ENCODE results near the gene KAT2B.

Gene KAT2B

DNA sequence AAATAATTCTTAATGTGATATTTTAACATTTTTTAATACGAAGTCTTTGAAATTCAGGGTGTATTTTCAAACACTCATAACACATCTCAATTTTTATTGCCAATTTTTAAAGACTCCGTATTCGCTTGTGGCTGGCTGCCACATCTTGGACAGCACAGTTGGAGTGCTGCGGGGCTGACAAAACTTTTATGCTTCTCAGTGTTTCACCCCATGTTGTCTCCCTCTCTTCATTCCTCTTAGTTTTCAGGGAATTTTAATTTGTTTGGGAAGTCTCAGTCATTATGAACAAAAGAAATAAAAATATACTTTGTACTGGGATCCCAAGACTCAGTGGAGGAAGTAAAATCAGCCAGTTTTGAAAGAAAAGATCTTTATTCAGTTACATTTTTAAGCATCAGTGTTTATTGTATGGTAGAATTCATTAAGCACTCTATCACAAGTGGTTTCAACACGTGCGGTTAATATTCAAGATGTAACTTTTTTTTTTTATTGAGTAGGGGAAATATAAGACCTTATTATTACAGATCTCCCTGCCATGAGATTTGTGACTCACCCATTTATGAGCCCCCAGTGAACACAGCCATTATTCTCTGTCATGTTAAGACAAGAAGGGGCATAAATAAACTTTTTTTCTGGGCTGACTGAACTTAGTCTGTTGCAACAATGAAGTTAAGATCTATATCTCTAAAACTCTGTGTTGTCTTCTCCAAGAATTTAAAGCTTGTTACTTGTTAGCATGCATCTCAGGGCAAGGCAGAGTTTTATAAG, 26.8 kb downstream of the KAT2B start:
- no peak for DNase-seq

DNA sequence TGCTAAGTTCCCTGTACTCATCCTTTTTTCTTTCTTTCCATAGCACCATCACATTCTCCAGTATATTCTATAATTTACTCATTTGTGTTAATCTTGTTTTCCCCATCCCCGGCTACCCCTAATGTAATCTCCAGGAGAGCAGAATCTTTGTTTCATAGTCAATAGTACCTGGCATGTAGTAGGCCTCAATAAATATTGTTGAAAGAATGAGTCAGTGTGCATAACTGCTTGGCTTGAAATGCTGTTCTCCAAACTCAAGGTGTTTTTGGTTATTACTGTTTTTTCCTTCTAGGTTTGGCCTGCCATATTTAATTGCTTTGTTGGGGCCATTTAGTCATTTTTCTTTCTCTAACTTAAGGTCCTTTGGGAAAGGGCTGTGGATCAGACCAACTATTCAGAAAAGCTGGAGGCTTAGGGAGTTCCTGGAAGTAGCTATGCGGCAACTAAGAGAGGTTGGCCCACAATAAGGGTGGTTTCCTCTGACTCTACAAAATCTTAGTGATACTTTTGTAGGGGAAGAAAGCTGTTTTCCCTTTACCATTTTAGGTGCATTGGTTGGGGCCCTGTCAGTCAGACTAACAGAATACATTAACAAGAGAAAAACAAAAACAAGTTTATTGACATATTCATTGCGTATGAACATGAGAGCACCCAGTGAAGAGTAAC, 28.4 kb downstream of the KAT2B start:
- DNase-seq, result no peak

DNA sequence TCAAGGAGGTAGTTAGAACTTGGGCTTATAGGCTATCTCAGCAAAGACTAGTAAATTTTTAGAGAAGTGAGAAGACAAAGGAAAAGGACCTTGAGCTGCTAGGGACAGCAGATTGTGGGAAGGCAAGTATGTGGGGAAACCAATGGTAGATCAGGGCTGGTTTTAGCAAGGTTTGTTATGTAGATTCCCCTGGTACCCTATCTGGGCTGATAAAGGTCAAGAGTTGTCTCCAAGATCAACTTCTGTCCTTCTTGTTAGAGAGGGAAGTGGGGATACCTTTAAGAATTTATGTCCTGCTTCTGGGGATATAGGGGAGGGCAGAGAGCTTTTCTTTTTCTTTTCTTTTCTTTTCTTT, 28.9 kb downstream of the KAT2B start:
- no peak for DNase-seq

DNA sequence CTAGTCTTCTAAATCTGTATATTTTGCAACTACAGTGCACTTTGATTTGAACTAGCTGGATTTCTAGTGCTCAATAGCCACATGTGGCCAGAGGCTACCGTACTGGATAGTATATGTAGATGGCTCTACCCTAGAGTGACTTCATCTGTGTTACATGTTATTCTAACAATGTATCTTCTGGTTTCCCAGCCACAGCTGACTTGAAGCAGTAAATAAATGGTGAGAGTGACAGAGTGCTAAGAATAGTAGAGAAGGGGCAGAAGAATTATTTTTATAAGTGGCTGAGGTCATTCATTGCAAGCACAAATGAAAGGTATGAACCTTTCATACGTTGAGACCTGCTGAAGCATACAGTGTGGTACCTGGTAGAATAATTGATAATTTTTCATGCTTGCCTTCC, 30.9 kb downstream of the KAT2B start:
- no peak for DNase-seq

DNA sequence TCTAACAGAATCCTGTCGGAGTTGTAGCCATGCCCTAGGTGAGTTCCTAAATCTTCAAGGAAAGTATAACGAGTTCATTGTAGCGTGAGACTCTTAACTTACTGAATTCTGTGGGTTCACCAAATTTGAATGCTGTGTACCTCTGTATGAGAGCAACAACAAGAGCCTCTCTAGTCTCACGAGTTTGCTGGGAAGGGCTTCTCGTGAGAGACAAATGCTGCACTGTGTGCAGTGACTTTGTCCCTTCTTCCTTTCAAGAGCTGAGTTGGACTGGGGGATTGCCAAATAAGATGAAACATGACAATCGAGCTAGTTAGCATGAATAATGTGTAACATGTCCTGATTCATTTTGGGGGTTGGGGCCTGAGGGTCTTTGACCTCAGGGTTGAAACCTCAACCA, 32.2 kb downstream of the KAT2B start:
- DNase-seq, result no peak

DNA sequence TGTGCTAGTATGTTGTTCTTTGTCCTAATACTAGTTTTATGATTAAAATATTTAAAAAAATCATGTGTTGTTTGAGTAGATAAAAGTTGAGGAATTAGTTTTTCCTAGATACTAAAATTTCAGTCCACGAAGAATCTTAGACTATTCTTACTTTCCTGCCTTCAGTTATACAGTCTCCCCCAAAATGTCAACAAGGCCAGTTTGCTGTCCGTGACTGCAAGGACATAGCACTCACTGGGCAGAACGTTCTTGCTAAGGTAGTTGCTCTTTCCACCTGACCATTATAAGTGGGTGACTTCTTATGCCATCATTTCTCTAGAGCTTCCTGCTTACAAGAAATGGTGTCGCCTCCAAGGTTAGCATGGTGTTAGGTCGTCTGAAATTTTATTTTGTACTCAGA, 32.8 kb downstream of the KAT2B start:
- no peak for DNase-seq

DNA sequence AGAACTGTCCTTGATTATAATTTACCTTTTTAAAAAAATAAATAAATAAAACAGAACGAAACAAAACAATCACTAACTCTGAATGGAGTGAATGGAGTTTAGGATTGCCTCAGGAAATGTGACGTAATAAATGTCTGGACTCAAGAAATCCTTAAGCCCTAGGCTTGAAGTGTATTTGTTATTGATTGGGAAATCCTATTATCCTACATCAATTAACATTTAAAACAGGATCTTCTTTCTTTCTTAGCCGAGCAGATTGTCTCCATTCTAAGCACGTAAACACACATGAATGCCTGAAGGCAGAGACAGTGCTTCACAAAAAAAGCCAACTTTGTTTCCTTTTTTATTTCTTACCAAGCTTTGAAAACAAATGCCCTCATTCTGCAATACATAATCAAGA, 33.4 kb downstream of the KAT2B start:
- no peak for DNase-seq

DNA sequence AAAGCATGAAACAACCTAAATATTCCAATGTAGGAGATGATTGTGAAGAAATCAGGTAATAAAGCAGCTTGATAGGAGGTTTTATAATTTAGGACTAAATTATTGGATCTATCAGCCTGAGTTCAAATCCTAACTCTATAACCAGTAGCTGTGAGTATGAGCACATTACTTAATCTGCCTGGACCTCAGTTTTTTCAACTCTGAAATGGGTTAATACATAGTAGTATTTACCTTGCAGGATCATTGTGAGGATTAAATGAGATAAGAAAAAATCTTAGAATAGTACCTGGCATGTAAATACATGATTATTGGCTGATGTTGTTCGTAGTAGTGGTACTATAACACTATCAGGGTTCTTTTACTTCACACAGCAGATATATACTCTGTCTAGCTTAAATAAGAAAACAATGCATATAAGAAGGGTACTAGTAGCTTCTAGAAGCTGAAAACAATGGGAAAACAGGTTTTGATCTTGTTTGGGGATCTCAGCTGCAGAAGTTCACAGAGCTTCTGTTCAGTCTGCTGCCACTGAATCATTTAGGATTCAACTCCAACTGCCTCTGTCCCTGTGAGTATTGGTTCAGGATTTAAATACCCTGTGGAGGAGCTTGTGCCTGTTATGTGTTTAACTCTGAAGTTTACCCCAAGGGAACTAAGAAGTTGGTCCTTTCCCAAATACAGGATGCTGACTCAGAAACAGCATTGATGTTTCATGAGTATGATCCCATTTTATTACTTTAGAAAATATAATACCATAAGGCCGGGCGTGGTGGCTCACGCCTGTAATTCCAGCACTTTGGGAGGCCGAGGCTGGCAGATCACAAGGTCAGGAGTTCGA, 34.2 kb downstream of the KAT2B start:
- DNase-seq, result no peak

DNA sequence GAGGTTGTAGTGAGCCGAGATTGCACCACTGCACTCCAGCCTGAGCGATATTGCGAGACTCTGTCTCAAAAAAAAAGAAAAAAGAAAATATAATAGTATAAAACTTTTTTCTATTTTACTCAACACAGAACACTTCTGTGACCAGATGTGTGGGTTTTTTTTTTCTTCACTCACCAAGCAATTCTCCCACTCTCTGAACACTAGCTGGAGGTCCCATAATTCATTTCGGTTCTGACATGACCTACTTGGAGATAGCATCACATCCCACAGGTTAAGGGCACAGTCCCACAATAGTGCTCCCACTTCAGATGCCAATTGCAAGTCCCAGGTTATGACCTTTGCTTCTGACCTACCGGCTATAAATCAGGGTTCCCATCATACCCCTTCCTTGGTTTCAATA, 35.0 kb downstream of the KAT2B start:
- DNase-seq, result no peak

DNA sequence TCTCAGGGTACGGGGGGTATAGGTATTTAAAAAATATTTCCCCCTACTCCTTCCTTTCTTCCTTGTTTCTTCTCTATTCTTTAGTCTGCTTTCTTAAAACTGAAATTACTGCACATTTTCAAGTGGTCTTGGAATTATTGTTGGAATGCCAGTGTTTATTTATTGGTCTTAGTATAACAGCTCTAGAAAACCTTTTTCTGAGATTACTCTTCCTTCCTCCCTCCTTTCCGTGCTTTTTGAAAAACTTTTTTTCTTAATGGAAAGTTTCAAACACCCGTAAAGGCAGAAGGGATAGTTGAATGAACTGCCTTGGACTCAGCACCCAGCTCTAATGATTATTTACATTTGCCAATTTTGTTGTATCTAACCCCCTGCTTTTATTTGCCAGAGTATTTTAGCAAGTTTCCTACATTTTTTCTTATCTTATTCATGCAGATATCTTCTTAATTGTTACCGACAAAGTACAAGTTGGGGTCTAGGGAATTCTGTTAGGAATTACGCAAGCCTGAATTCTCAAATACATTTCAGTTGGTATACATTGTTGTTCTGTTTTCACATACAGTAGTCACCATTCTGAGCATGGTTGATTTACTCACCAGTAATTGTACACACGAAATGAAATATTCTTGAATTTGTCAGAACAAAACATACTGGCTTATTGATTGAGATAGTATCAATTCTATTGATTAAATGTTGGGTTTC, 36.2 kb downstream of the KAT2B start:
- no peak for DNase-seq

DNA sequence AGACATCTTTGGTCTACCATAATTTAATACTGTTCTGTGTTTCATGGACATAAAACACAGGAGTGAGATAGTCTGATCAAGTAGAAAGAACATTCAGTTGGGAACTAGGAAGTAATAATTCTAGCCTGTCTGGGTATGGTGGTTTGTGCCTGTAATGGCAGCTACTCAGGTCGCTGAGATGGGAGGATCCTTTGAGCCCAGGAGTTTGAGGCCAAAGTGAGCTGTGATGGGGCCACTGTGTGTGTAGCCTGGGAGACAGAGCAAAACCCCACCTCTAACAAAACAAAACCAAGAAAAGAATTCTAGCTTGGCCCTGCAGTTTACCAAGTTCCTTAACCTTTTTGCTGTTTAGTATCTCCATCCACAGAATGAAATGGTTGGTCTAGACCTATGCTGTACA, 36.8 kb downstream of the KAT2B start:
- DNase-seq, result no peak

DNA sequence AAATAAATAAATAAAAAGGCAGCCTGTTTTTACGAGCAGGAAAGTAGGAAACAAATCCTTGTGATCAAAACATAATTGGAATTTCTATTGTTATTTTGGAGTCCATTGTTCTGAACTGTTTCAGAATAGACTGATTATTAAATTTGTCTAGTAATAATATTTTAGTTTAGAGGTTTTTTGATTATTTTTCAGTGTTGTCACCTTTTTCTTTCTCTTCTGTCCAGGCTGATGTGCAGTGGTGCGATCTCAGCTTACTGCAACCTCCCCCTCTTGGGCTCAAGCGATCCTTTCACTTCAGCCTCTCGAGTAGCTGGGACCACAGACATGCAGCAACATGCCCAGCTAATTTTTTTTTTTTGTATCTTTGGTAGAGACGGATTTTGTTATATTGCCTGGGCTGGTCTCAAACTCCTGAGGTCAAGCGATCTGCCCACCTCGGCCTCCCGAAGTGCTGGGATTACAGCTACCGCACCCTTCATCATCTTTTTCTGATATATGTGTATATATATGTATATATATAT, 38.0 kb downstream of the KAT2B start:
- DNase-seq, result no peak

DNA sequence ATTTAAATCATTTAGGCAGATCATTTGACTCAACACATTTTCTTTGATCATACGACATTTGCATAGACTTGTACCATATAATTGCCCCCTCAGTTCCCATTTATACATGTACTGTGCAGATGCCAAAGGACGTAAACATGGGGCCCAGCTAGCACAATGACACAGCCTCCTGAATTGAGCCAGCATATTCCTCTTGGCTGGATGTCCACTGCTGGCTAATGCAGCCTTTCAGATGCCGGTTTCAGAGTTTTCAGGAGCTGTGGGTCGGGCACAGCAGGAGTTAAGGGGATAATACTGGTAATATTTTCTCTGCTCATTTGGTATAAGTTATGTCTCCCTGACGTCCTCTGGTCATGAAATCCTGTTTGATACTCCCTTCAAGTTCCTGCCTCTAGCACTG, 39.4 kb downstream of the KAT2B start:
- no peak for DNase-seq

DNA sequence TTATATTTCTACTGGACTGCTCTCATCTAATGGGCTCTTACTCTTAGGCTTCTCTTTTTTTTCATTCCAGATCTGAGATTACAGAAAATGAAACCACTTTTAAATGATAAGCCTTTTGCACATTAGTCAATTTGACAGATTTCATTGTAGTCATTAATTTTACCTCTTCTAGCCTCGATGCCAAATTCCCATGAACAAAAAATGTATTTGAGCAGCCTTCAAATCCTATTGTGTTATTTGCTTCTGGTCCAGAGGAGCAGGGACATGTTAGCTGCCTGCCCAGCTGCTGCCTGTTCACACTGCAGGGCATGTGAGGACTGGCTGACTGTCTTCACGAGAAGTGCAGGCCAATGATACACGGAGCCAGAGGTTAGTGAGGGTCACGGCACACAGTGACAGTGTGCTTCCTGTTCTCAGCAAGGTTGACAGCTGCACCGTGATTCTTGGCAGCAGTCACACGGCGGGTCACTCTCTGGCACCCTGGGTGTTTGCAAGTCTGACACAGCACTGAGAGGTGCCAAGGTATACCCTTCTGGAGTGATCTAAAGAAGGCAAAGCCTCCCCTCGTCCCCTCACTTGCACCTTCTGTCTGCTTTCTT, 40.8 kb downstream of the KAT2B start:
- peak; percentile 43 for DNase-seq

DNA sequence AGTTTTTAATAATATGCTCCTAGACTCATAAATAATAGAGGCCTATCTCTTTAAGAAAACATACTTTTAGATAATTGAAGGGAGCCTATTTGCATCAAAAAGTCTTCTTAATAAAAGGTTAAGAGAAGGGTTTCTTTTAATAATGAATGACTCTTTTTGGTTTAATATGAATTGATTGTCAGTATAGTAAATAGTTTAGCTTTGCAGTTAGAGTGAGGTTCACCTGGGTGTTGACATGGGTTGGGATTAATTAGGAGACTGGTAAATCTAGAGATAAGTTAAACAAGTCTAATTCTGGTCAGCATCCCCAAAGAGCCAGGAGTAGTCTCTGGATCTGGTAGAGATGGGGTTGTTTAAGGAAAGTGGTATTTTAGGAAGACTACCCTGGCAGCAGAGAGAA, 43.0 kb downstream of the KAT2B start:
- no peak for DNase-seq

DNA sequence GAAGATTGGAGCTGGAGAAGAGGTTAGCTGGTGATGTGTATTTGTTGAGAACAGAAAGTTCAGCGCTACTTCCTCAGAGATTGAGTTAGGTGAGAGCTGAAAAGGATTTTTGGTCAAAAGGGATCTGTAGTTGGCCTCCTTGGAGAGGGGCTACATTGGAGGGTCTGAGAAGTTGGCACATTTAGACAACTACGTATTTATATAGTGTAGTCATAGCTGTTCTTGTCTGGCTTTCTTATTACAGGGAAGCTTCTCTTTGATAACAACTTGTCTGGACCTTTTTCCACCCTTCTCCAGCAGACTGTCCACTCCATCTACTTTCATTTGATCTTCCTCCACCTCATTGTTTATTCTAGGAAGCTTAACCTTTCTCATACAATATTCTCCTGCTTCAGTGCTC, 43.7 kb downstream of the KAT2B start:
- DNase-seq, result no peak

DNA sequence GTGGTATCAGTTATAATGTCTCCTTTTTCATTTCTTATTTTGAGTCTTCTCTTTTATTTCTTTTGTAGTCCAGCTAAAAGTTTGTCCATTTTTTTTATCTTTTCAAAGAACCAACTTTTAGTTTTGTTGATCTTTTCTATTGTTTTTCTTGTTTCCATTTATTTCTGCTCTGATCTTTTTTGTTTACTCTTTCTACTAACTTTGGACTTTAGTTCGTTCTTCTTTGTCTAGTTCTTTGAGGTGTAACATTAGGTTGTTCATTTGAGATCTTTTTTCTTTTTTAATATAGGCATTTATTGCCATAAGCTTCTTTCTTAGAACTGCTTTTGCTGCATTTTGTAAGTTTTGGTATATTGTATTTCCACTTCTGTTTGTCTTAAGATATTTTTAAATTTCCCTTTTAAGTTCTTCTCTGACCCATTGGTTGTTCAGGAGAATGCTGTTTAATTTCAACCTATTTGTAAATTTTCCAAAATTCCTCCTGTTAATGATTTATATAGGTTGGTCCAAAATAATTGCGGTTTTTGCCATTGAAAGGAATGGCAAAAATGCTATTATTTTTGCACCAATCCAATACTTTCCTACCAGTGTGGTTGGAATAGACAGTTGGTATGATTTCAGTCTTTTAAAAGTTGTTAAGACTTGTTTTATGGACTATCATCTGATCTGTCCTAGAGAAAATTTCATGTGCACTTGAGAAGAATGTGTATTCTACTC, 51.2 kb downstream of the KAT2B start:
- DNase-seq, result no peak

DNA sequence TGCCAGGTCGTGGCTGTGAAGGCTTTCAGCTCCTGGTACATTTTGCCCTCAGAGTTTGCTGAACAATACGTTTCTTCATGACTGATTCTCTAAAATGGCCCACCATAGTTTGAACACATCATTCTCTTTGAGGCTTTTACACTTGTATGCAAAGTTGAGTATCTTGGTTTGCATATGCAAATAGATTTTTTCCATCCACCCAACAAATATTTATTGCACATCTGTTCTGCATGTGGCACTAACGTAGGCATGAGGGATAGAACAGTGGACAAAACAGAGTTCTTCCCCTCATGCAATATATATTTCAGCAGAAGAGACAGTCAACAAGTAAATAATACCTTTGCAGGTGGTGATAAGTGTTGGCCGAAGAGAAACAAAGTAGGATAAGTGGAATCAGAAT, 55.2 kb downstream of the KAT2B start:
- DNase-seq, result no peak

DNA sequence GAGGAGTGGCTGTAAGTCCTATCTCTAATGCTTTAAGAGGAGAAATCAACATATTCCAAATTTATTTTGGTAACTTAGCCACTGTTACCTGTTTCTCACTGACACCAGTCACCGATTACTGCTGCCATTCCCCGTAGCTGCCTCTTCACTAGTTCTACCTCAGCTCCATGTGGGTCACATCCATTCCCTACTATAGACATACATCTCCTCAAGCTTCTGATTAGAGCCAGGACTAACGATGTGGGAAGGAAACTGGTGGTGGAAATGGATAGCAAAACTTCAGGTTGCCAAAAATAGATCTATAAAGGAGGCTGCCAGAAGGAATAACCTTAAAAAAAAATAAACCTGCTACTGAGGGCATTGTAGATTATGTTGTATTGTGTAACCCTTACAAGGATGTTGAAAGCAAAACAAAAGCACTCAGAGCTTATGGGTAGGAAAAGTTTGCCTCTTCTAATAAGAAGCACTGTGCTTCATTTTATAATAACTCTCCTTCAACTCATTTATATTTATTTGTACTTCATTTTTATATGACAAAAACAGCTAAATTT, 56.0 kb downstream of the KAT2B start:
- DNase-seq, result no peak

DNA sequence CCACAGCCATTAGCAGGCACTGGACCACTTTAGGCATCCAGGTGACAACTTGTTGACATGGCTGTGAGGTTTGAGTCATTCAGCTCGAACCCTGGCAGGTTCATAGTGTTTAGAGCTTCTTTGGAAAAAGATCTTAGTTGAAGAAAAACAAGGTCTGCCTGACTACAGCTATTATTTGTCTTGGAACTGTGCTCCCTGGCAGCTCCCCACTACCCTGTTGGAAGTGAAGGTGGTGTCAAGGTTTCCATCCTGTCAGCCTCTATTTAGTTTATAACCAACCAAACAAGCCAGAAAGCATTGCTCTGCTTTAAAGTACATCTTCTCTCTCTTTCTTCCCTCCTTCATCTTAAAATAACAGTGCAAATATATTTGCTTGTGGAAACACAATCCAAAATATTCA, 56.8 kb downstream of the KAT2B start:
- no peak for DNase-seq

DNA sequence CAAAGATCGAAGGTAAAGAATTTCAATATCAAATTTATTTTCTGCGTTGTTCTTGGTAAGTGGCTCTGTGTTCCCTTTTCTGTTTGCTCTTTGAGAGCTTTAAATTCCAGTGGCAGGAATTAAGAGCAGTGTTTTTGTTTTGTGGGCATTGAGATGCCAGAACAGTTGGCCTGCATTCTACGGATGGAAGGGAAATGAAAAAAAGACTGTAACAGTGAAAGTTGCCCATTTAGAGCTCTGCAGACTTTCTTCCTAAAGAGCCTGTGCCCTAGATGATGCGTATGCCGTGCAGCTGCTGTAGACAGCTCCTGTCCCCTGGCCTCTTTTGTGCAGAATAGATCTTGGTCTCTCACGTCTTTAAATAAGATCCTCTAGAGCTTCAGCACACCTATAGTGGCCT, 58.8 kb downstream of the KAT2B start:
- DNase-seq, result no peak

DNA sequence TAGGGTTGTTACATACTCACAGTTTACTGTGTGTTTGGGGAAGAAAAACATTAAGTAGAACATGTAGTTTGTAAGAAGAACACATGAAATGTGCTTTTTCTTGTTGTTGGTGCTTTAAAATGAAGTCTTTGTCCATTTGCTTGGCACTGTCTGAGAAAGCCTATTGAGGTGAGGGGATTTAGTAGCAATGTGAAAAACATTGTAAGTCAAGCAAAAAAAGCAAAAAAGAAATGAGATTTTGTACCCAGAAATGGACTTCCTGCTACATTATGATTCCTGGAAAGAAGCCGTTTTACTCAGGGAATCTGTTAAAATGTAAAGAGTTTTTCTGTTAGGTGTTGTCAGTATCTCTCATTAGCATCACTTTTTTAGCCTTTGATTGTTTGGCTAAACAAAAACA, 59.9 kb downstream of the KAT2B start:
- DNase-seq, result peak; percentile 22
